GM19351 (cell line): ENCODE results near the gene RNF166.

Source experiments
- ATAC-seq: cut with Tn5 transposase; IDR thresholded peaks from one replicate; pipeline ENCODE4 v1.9.1; 2021; ENCODE audit warnings: mild to moderate bottlenecking, moderate library complexity; ENCODE audit not compliant: unreplicated experiment

RNF166 gene

GRCh38 chr16:88712362-88712979 is 6.3 kb upstream of the RNF166 start:
- ATAC-seq, result no peak

GRCh38 chr16:88711750-88712340 is 5.6 kb upstream of the RNF166 start:
- no peak for ATAC-seq

GRCh38 chr16:88710556-88710955 is 4.3 kb upstream of the RNF166 start:
- ATAC-seq, result no peak

- ATAC-seq, result no peak
Observed at GRCh38 chr16:88706965-88707826, 988 bp upstream of the RNF166 start.

- peak; percentile 9 for ATAC-seq
Observed at GRCh38 chr16:88705801-88706228, 393 bp downstream of the RNF166 start.

GRCh38 chr16:88705076-88705684 is 1.0 kb downstream of the RNF166 start:
- no peak for ATAC-seq

- no peak for ATAC-seq
Observed at GRCh38 chr16:88703486-88704309, 2.5 kb downstream of the RNF166 start.

- no peak for ATAC-seq
Observed at GRCh38 chr16:88702371-88703210, 3.6 kb downstream of the RNF166 start.

- ATAC-seq, result no peak
Observed at GRCh38 chr16:88701581-88702370, 4.4 kb downstream of the RNF166 start.

GRCh38 chr16:88700636-88701482 is 5.3 kb downstream of the RNF166 start:
- ATAC-seq, result peak; percentile 78

- ATAC-seq, result no peak
Observed at GRCh38 chr16:88700322-88700635, 5.9 kb downstream of the RNF166 start.

GRCh38 chr16:88699180-88699579 is 7.0 kb downstream of the RNF166 start:
- no peak for ATAC-seq

GRCh38 chr16:88698646-88699045 is 7.6 kb downstream of the RNF166 start:
- no peak for ATAC-seq

- no peak for ATAC-seq
Observed at GRCh38 chr16:88697831-88698615, 8.2 kb downstream of the RNF166 start.

- ATAC-seq, result no peak
Observed at GRCh38 chr16:88697116-88697830, 8.9 kb downstream of the RNF166 start.

GRCh38 chr16:88696441-88696840 is 9.8 kb downstream of the RNF166 start:
- no peak for ATAC-seq

GRCh38 chr16:88695753-88696152 is 10.5 kb downstream of the RNF166 start:
- no peak for ATAC-seq
